H7 (cell line): Measurements from ENCODE around the gene USP37. TPM values are rescaled to one million over a fixed set of nuclear protein-coding genes. Genes with fewer than 3 reads are reported as not detected.
A peak's percentile ranks its signal among the peaks of the same experiment; 100 is the strongest.

ENCODE experiments used
- DNase-seq: peaks from one replicate; pipeline ENCODE4 v3.0.0; 2012
- H3K27me3 ChIP-seq: 2 replicates; pipeline ENCODE4 v1.6.0; 2011; ENCODE audit warnings: mild to moderate bottlenecking, low read length; ENCODE audit not compliant: control insufficient read depth, insufficient read depth
- H3K36me3 ChIP-seq: replicated peaks from 2 replicates; pipeline ENCODE4 v1.5.1; 2011; ENCODE audit warnings: low read length; ENCODE audit not compliant: control insufficient read depth, insufficient read depth
- H3K4me3 ChIP-seq: 2 replicates; pipeline ENCODE4 v1.5.1; 2011; ENCODE audit warnings: low read depth, mild to moderate bottlenecking, control low read depth, low read length, moderate library complexity; ENCODE audit not compliant: insufficient read depth
- total RNA-seq: library from RNA; depleted of rRNA; stranded (reverse); fragments of >200 nt; shearing (Covaris generic); gene quantifications from 2 replicates; pipeline ENCODE4 v1.2.3, GENCODE V29; 2014; rRNA removed

USP37 gene
- 12.4 and 14.5 TPM in 2 replicates for total RNA-seq

- Histone ChIP-seq H3K4me3 (peak within 1 kb of the TSS; percentile 92), H3K36me3 (peaks cover 5% of the 10 kb centered on the region), H3K27me3 (no peaks in the 10 kb centered on the region)
- peak; percentile 95 for DNase-seq
These were observed at the start of gene USP37, which contains the start of gene CNOT9 for GRCh38 chr2:218568190-218569037. USP37 (minus strand) TSS chr2:218568351; CDS start chr2:218558653, 9,698 bp downstream. CNOT9 (plus strand) TSS chr2:218568839; CDS start chr2:218568955, 116 bp downstream.

GRCh38 chr2:218615868-218616315 lies 47.7 kb upstream of the USP37 start:
- H3K4me3 ChIP-seq: no peak overlapping the region
- H3K27me3 ChIP-seq: no peaks in the 10 kb centered on the region
- no peaks in the 10 kb centered on the region for H3K36me3 ChIP-seq
- DNase-seq: no peak

- no peaks in the 10 kb centered on the region for H3K27me3 ChIP-seq
- DNase-seq: peak; percentile 65
- H3K4me3 ChIP-seq: no peak within 1 kb of the TSS
- no peaks in the 10 kb centered on the region for H3K36me3 ChIP-seq
These were observed 39.4 kb upstream of the USP37 start, which contains the start of gene PLCD4 for GRCh38 chr2:218607436-218608115. PLCD4 (plus strand) TSS chr2:218607899; CDS start chr2:218615740, 7,841 bp downstream.

GRCh38 chr2:218605432-218605831 lies 37.3 kb upstream of the USP37 start:
- Histone ChIP-seq H3K27me3 (no peaks in the 10 kb centered on the region), H3K36me3 (no peaks in the 10 kb centered on the region), H3K4me3 (no peak overlapping the region)
- no peak for DNase-seq

GRCh38 chr2:218585541-218585940 lies 17.4 kb upstream of the USP37 start:
- Histone ChIP-seq H3K36me3 (peaks cover 30% of the 10 kb centered on the region), H3K27me3 (no peaks in the 10 kb centered on the region), H3K4me3 (no peak overlapping the region)
- DNase-seq: no peak

GRCh38 chr2:218583983-218584850 lies 16.1 kb upstream of the USP37 start:
- H3K36me3 ChIP-seq: peaks cover 22% of the 10 kb centered on the region
- no peaks in the 10 kb centered on the region for H3K27me3 ChIP-seq
- H3K4me3 ChIP-seq: no peak overlapping the region
- no peak for DNase-seq

GRCh38 chr2:218582076-218582475 lies 13.9 kb upstream of the USP37 start:
- no peak for DNase-seq
- Histone ChIP-seq H3K36me3 (peaks cover 20% of the 10 kb centered on the region), H3K27me3 (no peaks in the 10 kb centered on the region), H3K4me3 (no peak overlapping the region)

- no peaks in the 10 kb centered on the region for H3K27me3 ChIP-seq
- no peak for DNase-seq
- H3K36me3 ChIP-seq: peaks cover 4% of the 10 kb centered on the region
- no peak overlapping the region for H3K4me3 ChIP-seq
These were observed 10.2 kb upstream of the USP37 start for GRCh38 chr2:218578272-218578877.

GRCh38 chr2:218577482-218578220 lies 9.5 kb upstream of the USP37 start:
- peaks cover 4% of the 10 kb centered on the region for H3K36me3 ChIP-seq
- DNase-seq: no peak
- no peaks in the 10 kb centered on the region for H3K27me3 ChIP-seq
- no peak overlapping the region for H3K4me3 ChIP-seq

- Histone ChIP-seq H3K27me3 (no peaks in the 10 kb centered on the region), H3K4me3 (no peak overlapping the region), H3K36me3 (peaks cover 6% of the 10 kb centered on the region)
- DNase-seq: no peak
These were observed 8.7 kb upstream of the USP37 start for GRCh38 chr2:218576854-218577253.

GRCh38 chr2:218570850-218571249 lies 2.7 kb upstream of the USP37 start:
- no peaks in the 10 kb centered on the region for H3K27me3 ChIP-seq
- peaks cover 5% of the 10 kb centered on the region for H3K36me3 ChIP-seq
- DNase-seq: no peak
- H3K4me3 ChIP-seq: no peak overlapping the region

- peak; percentile 16 for DNase-seq
- Histone ChIP-seq H3K4me3 (peak overlapping the region; percentile 92), H3K36me3 (peaks cover 5% of the 10 kb centered on the region), H3K27me3 (no peaks in the 10 kb centered on the region)
These were observed 1.7 kb upstream of the USP37 start for GRCh38 chr2:218569661-218570500.

GRCh38 chr2:218569038-218569431 lies 884 bp upstream of the USP37 start:
- Histone ChIP-seq H3K36me3 (peaks cover 5% of the 10 kb centered on the region), H3K27me3 (no peaks in the 10 kb centered on the region), H3K4me3 (peak overlapping the region; percentile 92)
- no peak for DNase-seq
